Measurements from ENCODE around the gene WTAP. TPM values are rescaled to one million over a fixed set of nuclear protein-coding genes. Genes with fewer than 3 reads are reported as not detected.

Gene WTAP
- total and polyA plus RNA-seq, 2 of the 4 experiments (the other 2 are of a cell fraction): 30.2 to 92.3 TPM

GRCh38 chr6:159742165-159742564 lies 14.9 kb downstream of the WTAP start:
- WGBS, 2 experiments (ENCODE audit: extremely low coverage in 2 of 2, insufficient read length in 1 of 2): no CpG with 5 or more reads among the region's 1 CpG
- Histone ChIP-seq H3K27me3 (ENCODE audit: control insufficient read depth, insufficient read depth, low read length) (no peaks in the 10 kb centered on the region), H3K18ac (ENCODE audit: low read depth, low read length) (no peak overlapping the region), H4K91ac (ENCODE audit: insufficient read depth, low read depth, low read length) (no peak overlapping the region), H4K5ac (ENCODE audit: low read depth, low read length) (no peak overlapping the region), H2BK5ac (ENCODE audit: low read depth, low read length, poor library complexity, severe bottlenecking) (no peak overlapping the region), H2BK20ac (ENCODE audit: low read depth, low read length) (no peak overlapping the region), H3K9me3 (ENCODE audit: control insufficient read depth, insufficient read depth, low read length) (no peaks in the 10 kb centered on the region), H3K9ac (ENCODE audit: low read depth, low read length) (no peak overlapping the region), H3K79me1 (ENCODE audit: low read depth in 1 of 2, low read length in 2 of 2) (peaks cover 24 to 35% of the 10 kb centered on the region in 2 experiments), H4K20me1 (ENCODE audit: insufficient read depth, low read length) (peaks cover 16% of the 10 kb centered on the region), H3K36me3 (ENCODE audit: control insufficient read depth, insufficient read depth, low read length) (peaks cover 53% of the 10 kb centered on the region), H2AK5ac (ENCODE audit: low read depth, low read length) (no peak overlapping the region), H2BK120ac (ENCODE audit: low read depth, low read length) (no peak overlapping the region), H3K4me3 (ENCODE audit: insufficient read depth, low read depth, low read length) (no peak overlapping the region), H3K4me1 (ENCODE audit: control insufficient read depth, insufficient read depth, low read length) (no peaks in the 10 kb centered on the region), H3K56ac (ENCODE audit: extremely low read depth, insufficient read depth, low read length) (no peak overlapping the region), H2AK9ac (replicated peaks; ENCODE audit: low read depth, low read length, poor library complexity) (no peak overlapping the region), H3K4ac (ENCODE audit: low read depth, low read length) (no peak overlapping the region), H3K9me1 (ENCODE audit: insufficient read depth, low read length) (no peaks in the 10 kb centered on the region), H3K14ac (replicated peaks; ENCODE audit: low read depth, low read length) (no peak overlapping the region), H3K4me2 (ENCODE audit: low read depth, low read length) (no peak overlapping the region), H2BK15ac (ENCODE audit: low read depth, low read length) (no peak overlapping the region), H3K23ac (ENCODE audit: low read depth, low read length) (no peak overlapping the region), H4K8ac (ENCODE audit: low read depth in 2 of 2, low read length in 2 of 2) (no peak overlapping the region), H3K27ac (ENCODE audit: insufficient read depth, low read length) (no peak overlapping the region), H2AFZ (replicated peaks; ENCODE audit: low read length, poor library complexity) (no peak overlapping the region)
- BruUV-seq (replicated peaks): no TSS peak
- CTCF ChIA-PET: interaction anchor here (0.6 kb wide), 1 partner anchor 555 kb away, joined by 5 read pairs; no protein-coding TSS in a partner anchor
- dilution Hi-C loops (cut with HindIII; ENCODE audit: low sequenced_read_pairs, unreplicated experiment): no loop called here
- in situ Hi-C loops (cut with MboI; ENCODE audit: low sequenced_read_pairs): no loop called here
- TF ChIP-seq BHLHE40 (IDR thresholded peaks at IDR 0.05; ENCODE audit: low read depth, low read length) (no peak), NFE2L2 (IDR thresholded peaks at IDR 0.05; ENCODE audit: low read depth, low read length) (peak; percentile 69)
- POLR2A ChIA-PET (ENCODE audit: unreplicated experiment): no interaction called here
- intact Hi-C loops (cut with micrococcal nuclease): no loop called here
- ATAC-seq (ENCODE audit: low read depth) (no peak), DNase-seq (no peak)
